Fibroblast of villous mesenchyme (primary cell): Measurements from ENCODE around the gene DZIP3. TPM values are rescaled to one million over a fixed set of nuclear protein-coding genes. Genes with fewer than 3 reads are reported as not detected.

Source experiments
- DNase-seq: peaks from one replicate; pipeline ENCODE4 v3.0.0-alpha.2; 2010; ENCODE audit warnings: low read depth
- H3K4me3 ChIP-seq: 2 replicates; pipeline ENCODE4 v1.5.1; 2011; ENCODE audit warnings: low read depth, mild to moderate bottlenecking, low read length
- CTCF ChIP-seq: IDR thresholded peaks from 2 replicates; pipeline ENCODE4 v1.5.1; 2012; ENCODE audit warnings: low read depth, mild to moderate bottlenecking, low read length; ENCODE audit not compliant: insufficient read depth
- total RNA-seq: library from RNA; depleted of rRNA; stranded (reverse); fragments of >200 nt; gene quantifications from 2 replicates; pipeline ENCODE4 v1.2.3, GENCODE V29; 2012

DZIP3 gene
- total RNA-seq, 1 donor, result 19.4 TPM

DNA sequence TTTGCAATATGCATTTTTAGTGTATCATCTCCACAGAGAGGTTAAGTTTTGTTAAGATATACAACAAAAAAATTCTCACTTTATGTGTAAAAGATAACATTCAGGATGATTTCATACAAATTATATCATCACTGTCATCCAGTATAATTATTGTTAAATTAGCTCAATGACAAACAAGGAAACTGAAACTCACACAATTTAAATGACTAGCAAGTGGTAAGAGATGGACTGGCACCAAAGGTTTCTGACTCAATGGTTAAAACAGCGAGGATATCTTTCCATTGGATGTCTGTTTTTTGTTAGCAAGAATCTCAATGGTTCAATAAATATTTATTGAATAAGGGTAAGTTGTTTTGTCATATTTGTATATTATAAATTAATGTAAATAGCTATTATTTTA is 22.9 kb upstream of the DZIP3 start:
- no peak for TF ChIP-seq CTCF
- H3K4me3 ChIP-seq, result no peak overlapping the region
- no peak for DNase-seq

DNA sequence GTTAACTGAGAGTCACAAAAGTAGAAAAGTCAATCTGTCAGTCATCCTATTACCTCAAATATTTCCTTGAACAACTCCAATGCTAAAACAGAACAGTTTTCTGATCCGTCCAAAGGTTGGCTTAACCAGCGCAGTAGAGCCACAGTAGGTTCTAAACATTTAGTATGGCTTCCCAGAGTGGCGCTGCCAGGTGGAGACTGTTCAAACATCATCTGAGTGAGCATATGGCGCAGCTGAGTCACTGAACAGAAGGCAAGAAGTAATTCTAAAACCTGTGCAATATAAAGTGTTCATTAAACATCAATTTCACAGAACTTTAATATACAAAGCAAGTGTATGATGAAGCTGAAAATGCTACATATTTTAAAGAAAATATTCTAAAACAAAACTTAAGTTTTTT is 20.2 kb upstream of the DZIP3 start:
- TF ChIP-seq CTCF, result no peak
- DNase-seq, result no peak
- H3K4me3 ChIP-seq, result no peak overlapping the region

- DNase-seq, result no peak
- TF ChIP-seq CTCF, result no peak
- no peak overlapping the region for H3K4me3 ChIP-seq
Observed at GRCh38 chr3:108578064-108578463, 11.5 kb upstream of the DZIP3 start.

DNA sequence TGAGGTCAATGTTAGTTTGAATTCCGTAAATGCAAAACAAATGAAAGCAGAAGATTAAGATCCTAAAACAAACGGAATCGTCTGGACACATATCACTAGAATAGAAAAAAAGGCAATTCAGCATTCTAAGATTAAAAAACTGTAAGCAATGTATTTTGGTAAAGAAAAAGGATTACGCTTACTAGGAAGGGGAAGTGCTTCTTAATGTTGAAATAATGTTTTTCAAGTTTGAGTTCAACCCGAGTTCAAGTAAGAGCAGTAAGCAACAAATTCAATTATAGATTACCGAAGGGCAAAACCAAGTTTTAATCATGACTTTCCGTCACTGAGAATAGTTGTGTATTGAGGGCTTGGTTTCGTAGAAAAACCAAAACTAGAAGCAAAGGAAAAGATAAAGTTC is 921 bp upstream of the DZIP3 start:
- peak overlapping the region; percentile 95 for H3K4me3 ChIP-seq
- TF ChIP-seq CTCF, result no peak
- peak; percentile 31 for DNase-seq

- H3K4me3 ChIP-seq, result peak overlapping the region; percentile 95
- TF ChIP-seq CTCF, result no peak
- DNase-seq, result no peak
Observed at GRCh38 chr3:108589998-108590323, 439 bp downstream of the DZIP3 start.

DNA sequence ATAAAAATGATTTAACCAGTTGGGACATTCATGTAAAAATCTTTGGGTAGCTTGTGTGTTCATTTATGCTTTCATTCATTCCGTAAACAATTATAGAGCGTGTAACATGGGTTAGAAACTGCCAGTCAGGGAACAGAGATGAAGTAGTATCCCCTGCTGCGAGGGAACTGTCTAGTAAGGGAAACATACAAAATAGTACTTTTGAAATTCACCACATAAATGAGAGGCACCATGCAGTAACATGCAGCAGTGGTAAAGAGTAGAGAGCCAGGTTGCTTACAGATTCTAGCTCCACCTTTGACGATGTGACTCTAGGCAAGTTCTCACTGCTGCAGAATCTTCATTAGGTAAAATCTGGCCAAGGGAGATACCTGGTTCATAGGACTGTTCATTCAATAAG is 938 bp downstream of the DZIP3 start:
- no peak for TF ChIP-seq CTCF
- no peak for DNase-seq
- H3K4me3 ChIP-seq, result peak overlapping the region; percentile 95

DNA sequence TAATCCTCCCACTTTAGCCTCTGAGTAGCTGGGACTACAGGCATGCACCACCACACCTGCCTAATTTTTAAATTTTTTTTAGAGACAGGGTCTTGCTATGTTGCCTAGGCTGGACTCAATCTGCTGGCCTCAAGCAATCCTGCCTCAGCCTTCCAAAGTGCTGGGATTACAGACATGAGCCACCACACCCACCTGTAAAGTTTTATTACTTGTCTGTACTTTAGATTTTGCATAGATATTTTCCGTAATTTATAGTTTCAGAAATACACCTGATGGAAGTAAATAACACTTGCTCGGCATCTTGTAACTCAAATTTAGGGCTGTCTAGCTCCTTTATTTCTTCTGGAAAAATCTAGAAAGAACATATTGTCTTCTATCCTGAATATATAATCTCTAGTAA is 5.8 kb downstream of the DZIP3 start:
- no peak for TF ChIP-seq CTCF

More for the DNA sequence above, 5.8 kb downstream of the DZIP3 start:
- H3K4me3 ChIP-seq, result no peak overlapping the region
- DNase-seq, result no peak
